ENCODE measurements around the gene ESRRG. TPM values are rescaled to one million over a fixed set of nuclear protein-coding genes. Genes with fewer than 3 reads are reported as not detected.

The ESRRG gene
- total RNA-seq, 1 experiment from 2014 or later, result 0.14 TPM

- peak; percentile 43 for DNase-seq (ENCODE audit: low read depth)
Observed at GRCh38 chr1:216457356-216457755, 265.9 kb downstream of the ESRRG start.

GRCh38 chr1:216456682-216457081 is 266.5 kb downstream of the ESRRG start:
- DNase-seq (ENCODE audit: low read depth), result peak; percentile 84

GRCh38 chr1:216453777-216454176 is 269.5 kb downstream of the ESRRG start:
- DNase-seq (ENCODE audit: low read depth), result no peak

Measured in HT1080 (cell line).